Measurements from ENCODE around the gene SERINC1. TPM values are rescaled to one million over a fixed set of nuclear protein-coding genes. Genes with fewer than 3 reads are reported as not detected.
"Not testable (repeated sequence)": the region's sequence is repeated elsewhere in the genome, so short reads cannot be mapped to it uniquely, and the experiment has no call there.

SERINC1 gene
- total RNA-seq, 2 experiments from 2014 or later: 48.2 to 51.1 TPM

DNA sequence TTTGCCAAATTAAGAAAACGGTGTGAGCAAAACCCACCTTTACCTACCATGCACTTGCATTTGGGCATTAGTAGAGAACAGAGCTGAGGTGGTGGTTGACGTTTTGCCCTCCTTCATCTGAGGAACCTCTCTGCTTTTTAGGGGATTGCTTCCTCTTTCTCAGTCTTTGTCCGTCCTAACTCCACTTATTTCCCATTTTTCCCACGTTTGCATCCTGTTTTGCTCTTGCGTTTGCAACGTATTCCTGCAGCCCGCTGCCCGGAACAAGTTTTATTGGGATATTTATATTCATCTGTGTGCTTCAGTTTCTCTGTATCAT lies 374 bp upstream of the SERINC1 start:
- CTCF ChIA-PET: interaction anchor here (1.1 to 4.9 kb wide), 2 partner anchors 20 to 58 kb away, joined by 8 to 41 read pairs; no protein-coding TSS in a partner anchor
- intact Hi-C loops (cut with micrococcal nuclease): loop anchor here (10.0 kb wide), 3 partner anchors 133 to 843 kb away; no protein-coding TSS in a partner anchor
- H3K4me1 Mint-ChIP-seq (ENCODE audit: low read depth): peaks cover 33% of the 10 kb centered on the region
- no peaks in the 10 kb centered on the region for H3K9me3 Mint-ChIP-seq
- POLR2A ChIA-PET: interaction anchor here (0.9 to 2.5 kb wide), 4 partner anchors 73 to 318 kb away, joined by 3 to 11 read pairs (median 6); partner anchors contain the start of gene HSF2
- no peak for DNase-seq
- H3K27ac Mint-ChIP-seq: peak overlapping the region; percentile 100
- peak overlapping the region; percentile 100 for H3K4me3 Mint-ChIP-seq
- H3K36me3 Mint-ChIP-seq: peaks cover 11% of the 10 kb centered on the region
- H3K27me3 Mint-ChIP-seq: no peaks in the 10 kb centered on the region

DNA sequence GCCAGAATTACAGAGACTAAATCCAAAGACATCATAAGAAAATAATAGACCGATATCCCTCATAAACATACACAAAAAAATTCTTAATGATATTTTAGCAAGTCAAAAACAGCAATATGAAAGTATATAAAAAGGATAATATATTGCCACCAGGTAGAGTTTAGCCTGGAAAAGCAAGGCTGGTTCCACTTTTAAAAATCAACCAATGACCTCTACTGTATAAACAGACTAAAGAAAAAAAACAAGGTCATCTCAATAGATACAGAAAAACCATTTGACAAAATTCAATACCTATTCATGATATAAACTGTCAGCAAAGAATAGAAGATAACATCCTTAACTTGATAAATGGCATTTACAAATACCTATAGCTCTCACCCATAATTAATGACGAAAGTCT lies 9.7 kb downstream of the SERINC1 start:
- no peak for DNase-seq
- no peaks in the 10 kb centered on the region for H3K9me3 Mint-ChIP-seq
- H3K27me3 Mint-ChIP-seq: no peaks in the 10 kb centered on the region
- H3K4me3 Mint-ChIP-seq: no peak overlapping the region
- POLR2A ChIA-PET: no interaction called here
- intact Hi-C loops (cut with micrococcal nuclease): no loop called here
- H3K4me1 Mint-ChIP-seq (ENCODE audit: low read depth): peaks cover 81% of the 10 kb centered on the region
- CTCF ChIA-PET: no interaction called here
- H3K36me3 Mint-ChIP-seq: peaks cover 23% of the 10 kb centered on the region
- H3K27ac Mint-ChIP-seq: peak overlapping the region; percentile 23

- CTCF ChIA-PET; intact Hi-C loops (cut with micrococcal nuclease); DNase-seq; H3K27me3 Mint-ChIP-seq; H3K4me3 Mint-ChIP-seq; H3K9me3 Mint-ChIP-seq: not testable (repeated sequence)
- H3K36me3 Mint-ChIP-seq: peaks cover 21% of the 10 kb centered on the region
- peak overlapping the region; percentile 59 for H3K27ac Mint-ChIP-seq
- POLR2A ChIA-PET: interaction anchor here (1.6 kb wide), 1 partner anchor 11 kb away, joined by 5 read pairs; no protein-coding TSS in a partner anchor
- H3K4me1 Mint-ChIP-seq (ENCODE audit: low read depth): peaks cover 72% of the 10 kb centered on the region
Observed at GRCh38 chr6:122459865-122460416, 11.7 kb downstream of the SERINC1 start.

DNA sequence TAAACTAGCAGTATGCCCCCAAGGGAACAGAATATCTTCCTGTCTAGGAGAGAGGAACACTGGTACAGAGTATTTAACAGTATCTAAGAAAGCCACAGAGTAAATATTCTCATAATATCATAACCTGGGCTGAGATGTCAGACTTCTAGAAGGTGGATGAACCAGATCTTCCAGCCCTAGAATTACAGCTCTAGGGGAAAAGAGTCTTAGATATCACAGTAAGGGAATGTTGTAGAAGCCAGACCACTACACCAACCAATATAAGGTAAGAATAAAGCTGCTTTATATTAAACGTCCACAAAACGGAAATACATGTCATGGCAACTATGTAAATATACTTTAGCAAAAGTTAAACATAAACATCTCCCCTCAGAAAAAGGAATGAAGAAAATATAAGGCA lies 12.4 kb downstream of the SERINC1 start:
- Mint-ChIP-seq H3K27ac (peak overlapping the region; percentile 59), H3K4me3 (no peak overlapping the region), H3K27me3 (no peaks in the 10 kb centered on the region), H3K9me3 (no peaks in the 10 kb centered on the region), H3K4me1 (ENCODE audit: low read depth) (peaks cover 73% of the 10 kb centered on the region), H3K36me3 (peaks cover 28% of the 10 kb centered on the region)
- DNase-seq: no peak
- CTCF ChIA-PET: no interaction called here
- POLR2A ChIA-PET: interaction anchor here (1.6 kb wide), 1 partner anchor 12 kb away, joined by 5 read pairs; no protein-coding TSS in a partner anchor
- intact Hi-C loops (cut with micrococcal nuclease): no loop called here

- intact Hi-C loops (cut with micrococcal nuclease): no loop called here
- DNase-seq: no peak
- POLR2A ChIA-PET: no interaction called here
- H3K4me1 Mint-ChIP-seq (ENCODE audit: low read depth): peaks cover 69% of the 10 kb centered on the region
- peaks cover 27% of the 10 kb centered on the region for H3K36me3 Mint-ChIP-seq
- no peak overlapping the region for H3K4me3 Mint-ChIP-seq
- H3K27ac Mint-ChIP-seq: peak overlapping the region; percentile 72
- H3K9me3 Mint-ChIP-seq: no peaks in the 10 kb centered on the region
- CTCF ChIA-PET: no interaction called here
- no peaks in the 10 kb centered on the region for H3K27me3 Mint-ChIP-seq
Observed at GRCh38 chr6:122458087-122458486, 13.5 kb downstream of the SERINC1 start.

GRCh38 chr6:122455116-122455515 lies 16.5 kb downstream of the SERINC1 start:
- POLR2A ChIA-PET; CTCF ChIA-PET; H3K27me3 Mint-ChIP-seq; intact Hi-C loops (cut with micrococcal nuclease); H3K4me3 Mint-ChIP-seq; H3K9me3 Mint-ChIP-seq; DNase-seq: not testable (repeated sequence)
- Mint-ChIP-seq H3K36me3 (peaks cover 41% of the 10 kb centered on the region), H3K27ac (peak overlapping the region; percentile 14), H3K4me1 (ENCODE audit: low read depth) (peaks cover 45% of the 10 kb centered on the region)

- H3K27ac Mint-ChIP-seq: peak overlapping the region; percentile 21
Observed at GRCh38 chr6:122454673-122455072, 16.9 kb downstream of the SERINC1 start.

DNA sequence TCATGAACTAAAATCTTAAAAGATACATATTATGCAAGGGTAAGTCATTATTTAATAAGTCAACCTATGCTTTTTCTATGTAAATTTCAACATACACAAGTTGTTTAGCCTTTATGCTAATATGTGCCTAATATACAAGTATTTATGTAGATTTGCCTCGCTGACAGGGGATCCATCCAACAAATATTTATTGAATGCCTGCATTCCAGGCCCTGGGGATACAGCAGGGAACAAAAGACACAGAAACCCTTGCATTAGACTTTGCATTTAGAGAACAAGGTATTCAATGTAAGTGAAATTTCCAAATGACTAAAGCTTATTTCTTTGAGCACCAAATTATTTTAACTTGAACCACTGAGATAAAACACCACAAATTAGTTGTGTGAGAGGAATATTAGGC lies 19.1 kb downstream of the SERINC1 start:
- CTCF ChIA-PET: no interaction called here
- no peaks in the 10 kb centered on the region for H3K9me3 Mint-ChIP-seq
- POLR2A ChIA-PET: no interaction called here
- H3K4me1 Mint-ChIP-seq (ENCODE audit: low read depth): peaks cover 34% of the 10 kb centered on the region
- H3K27me3 Mint-ChIP-seq: no peaks in the 10 kb centered on the region
- intact Hi-C loops (cut with micrococcal nuclease): no loop called here
- H3K27ac Mint-ChIP-seq: no peak overlapping the region
- DNase-seq: no peak
- peaks cover 44% of the 10 kb centered on the region for H3K36me3 Mint-ChIP-seq
- H3K4me3 Mint-ChIP-seq: no peak overlapping the region

More at GRCh38 chr6:122454673-122455072, 16.9 kb downstream of the SERINC1 start:
- Mint-ChIP-seq H3K36me3 (peaks cover 41% of the 10 kb centered on the region), H3K4me3 (no peak overlapping the region), H3K4me1 (ENCODE audit: low read depth) (peaks cover 45% of the 10 kb centered on the region), H3K27me3 (no peaks in the 10 kb centered on the region), H3K9me3 (no peaks in the 10 kb centered on the region)
- CTCF ChIA-PET: no interaction called here
- POLR2A ChIA-PET: no interaction called here
- DNase-seq: no peak
- intact Hi-C loops (cut with micrococcal nuclease): no loop called here

- no peak for DNase-seq
- H3K36me3 Mint-ChIP-seq: peaks cover 42% of the 10 kb centered on the region
- peak overlapping the region; percentile 5 for H3K27ac Mint-ChIP-seq
- ChIA-PET POLR2A (interaction anchor here (0.6 kb wide), 1 partner anchor 22 kb away, joined by 3 read pairs; no protein-coding TSS in a partner anchor), CTCF (no interaction called here)
- no peak overlapping the region for H3K4me3 Mint-ChIP-seq
- no peaks in the 10 kb centered on the region for H3K27me3 Mint-ChIP-seq
- peaks cover 29% of the 10 kb centered on the region for H3K4me1 Mint-ChIP-seq (ENCODE audit: low read depth)
- intact Hi-C loops (cut with micrococcal nuclease): no loop called here
- no peaks in the 10 kb centered on the region for H3K9me3 Mint-ChIP-seq
Observed at GRCh38 chr6:122449069-122449468, 22.5 kb downstream of the SERINC1 start.

DNA sequence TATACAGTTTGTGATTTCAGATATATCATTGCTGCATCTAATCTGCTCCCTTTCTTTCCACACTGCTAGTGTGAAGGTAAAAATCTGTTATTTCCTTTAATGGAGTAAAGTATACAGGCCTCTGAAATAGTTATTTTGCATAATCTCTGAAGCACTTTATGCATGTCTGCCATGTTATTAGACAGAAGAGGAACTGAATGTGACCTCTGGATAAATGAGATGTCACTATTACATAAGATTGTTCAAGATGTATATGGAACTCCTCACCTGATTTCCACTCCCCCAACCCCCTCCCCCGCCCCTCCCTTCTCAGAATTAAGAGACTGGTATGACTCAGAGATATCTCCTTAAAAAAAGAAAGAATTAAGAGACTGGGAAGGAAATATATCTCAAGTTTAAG lies 26.3 kb downstream of the SERINC1 start:
- peaks cover 45% of the 10 kb centered on the region for H3K36me3 Mint-ChIP-seq
- peaks cover 6% of the 10 kb centered on the region for H3K9me3 Mint-ChIP-seq
- H3K27me3 Mint-ChIP-seq: no peaks in the 10 kb centered on the region
- POLR2A ChIA-PET: no interaction called here
- H3K27ac Mint-ChIP-seq: no peak overlapping the region
- H3K4me3 Mint-ChIP-seq: no peak overlapping the region
- CTCF ChIA-PET: no interaction called here
- no peak for DNase-seq
- intact Hi-C loops (cut with micrococcal nuclease): no loop called here
- H3K4me1 Mint-ChIP-seq (ENCODE audit: low read depth): peaks cover 21% of the 10 kb centered on the region

- Mint-ChIP-seq H3K27ac (no peak overlapping the region), H3K9me3 (peaks cover 25% of the 10 kb centered on the region), H3K36me3 (peaks cover 59% of the 10 kb centered on the region), H3K4me1 (ENCODE audit: low read depth) (no peaks in the 10 kb centered on the region), H3K27me3 (no peaks in the 10 kb centered on the region), H3K4me3 (no peak overlapping the region)
- intact Hi-C loops (cut with micrococcal nuclease): no loop called here
- no peak for DNase-seq
- ChIA-PET CTCF (no interaction called here), POLR2A (no interaction called here)
Observed at GRCh38 chr6:122438975-122439374, 32.6 kb downstream of the SERINC1 start.

DNA sequence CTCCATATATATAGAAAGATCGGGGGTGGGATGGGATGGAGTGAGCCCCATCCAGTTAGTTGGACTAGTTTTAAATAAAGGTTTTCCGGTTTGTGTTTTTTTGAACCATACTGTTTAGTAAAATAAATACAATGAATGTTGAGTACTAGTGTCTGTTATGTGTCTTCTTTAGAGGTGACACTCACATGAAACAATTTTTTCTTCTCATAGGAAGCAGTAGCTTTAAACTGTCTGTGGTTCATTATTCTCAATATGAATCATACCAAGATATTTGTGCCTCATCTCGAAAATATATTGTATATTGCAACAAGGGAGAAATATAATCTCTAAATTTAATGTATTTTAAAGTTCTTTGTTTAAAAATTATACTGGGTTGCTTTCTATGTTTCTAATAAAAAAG lies 38.8 kb downstream of the SERINC1 start:
- DNase-seq: no peak
- H3K4me3 Mint-ChIP-seq: no peak overlapping the region
- peaks cover 35% of the 10 kb centered on the region for H3K36me3 Mint-ChIP-seq
- H3K27me3 Mint-ChIP-seq: no peaks in the 10 kb centered on the region
- intact Hi-C loops (cut with micrococcal nuclease): loop anchor here (1.0 to 2.0 kb wide), 3 partner anchors 10 to 38 kb away; partner anchors contain the start of genes HSF2 and SERINC1
- POLR2A ChIA-PET: no interaction called here
- CTCF ChIA-PET: interaction anchor here (1.2 to 1.6 kb wide), 2 partner anchors 51 to 97 kb away, joined by 3 to 4 read pairs; no protein-coding TSS in a partner anchor
- H3K4me1 Mint-ChIP-seq (ENCODE audit: low read depth): peaks cover 16% of the 10 kb centered on the region
- H3K9me3 Mint-ChIP-seq: no peaks in the 10 kb centered on the region
- H3K27ac Mint-ChIP-seq: no peak overlapping the region

DNA sequence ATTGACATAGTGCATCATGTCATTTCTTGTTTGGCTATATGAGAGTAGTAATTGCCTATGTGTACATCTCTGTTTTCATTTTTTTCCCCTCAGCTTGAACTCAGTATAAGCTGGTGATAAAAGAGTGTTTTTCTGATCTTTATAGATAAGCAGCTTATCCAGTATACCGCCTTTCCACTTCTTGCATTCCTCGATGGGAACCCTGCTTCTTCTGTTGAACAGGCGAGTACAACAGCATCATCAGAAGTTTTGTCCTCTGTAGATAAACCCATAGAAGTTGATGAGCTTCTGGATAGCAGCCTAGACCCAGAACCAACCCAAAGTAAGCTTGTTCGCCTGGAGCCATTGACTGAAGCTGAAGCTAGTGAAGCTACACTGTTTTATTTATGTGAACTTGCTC lies 39.8 kb downstream of the SERINC1 start:
- no peak for DNase-seq
- intact Hi-C loops (cut with micrococcal nuclease): loop anchor here (1.0 to 2.0 kb wide), 3 partner anchors 8 to 39 kb away; partner anchors contain the start of genes HSF2 and SERINC1
- H3K4me3 Mint-ChIP-seq: no peak overlapping the region
- H3K27me3 Mint-ChIP-seq: no peaks in the 10 kb centered on the region
- no peak overlapping the region for H3K27ac Mint-ChIP-seq
- no peaks in the 10 kb centered on the region for H3K9me3 Mint-ChIP-seq
- CTCF ChIA-PET: interaction anchor here (0.8 to 1.6 kb wide), 4 partner anchors 9 to 98 kb away, joined by 3 to 4 read pairs (median 3); no protein-coding TSS in a partner anchor
- POLR2A ChIA-PET: no interaction called here
- peaks cover 36% of the 10 kb centered on the region for H3K36me3 Mint-ChIP-seq
- peaks cover 16% of the 10 kb centered on the region for H3K4me1 Mint-ChIP-seq (ENCODE audit: low read depth)
